ENCODE data around the gene DNAH6.
"Not testable (repeated sequence)": the region's sequence is repeated elsewhere in the genome, so short reads cannot be mapped to it uniquely, and the experiment has no call there.

DNAH6 gene, protein sequence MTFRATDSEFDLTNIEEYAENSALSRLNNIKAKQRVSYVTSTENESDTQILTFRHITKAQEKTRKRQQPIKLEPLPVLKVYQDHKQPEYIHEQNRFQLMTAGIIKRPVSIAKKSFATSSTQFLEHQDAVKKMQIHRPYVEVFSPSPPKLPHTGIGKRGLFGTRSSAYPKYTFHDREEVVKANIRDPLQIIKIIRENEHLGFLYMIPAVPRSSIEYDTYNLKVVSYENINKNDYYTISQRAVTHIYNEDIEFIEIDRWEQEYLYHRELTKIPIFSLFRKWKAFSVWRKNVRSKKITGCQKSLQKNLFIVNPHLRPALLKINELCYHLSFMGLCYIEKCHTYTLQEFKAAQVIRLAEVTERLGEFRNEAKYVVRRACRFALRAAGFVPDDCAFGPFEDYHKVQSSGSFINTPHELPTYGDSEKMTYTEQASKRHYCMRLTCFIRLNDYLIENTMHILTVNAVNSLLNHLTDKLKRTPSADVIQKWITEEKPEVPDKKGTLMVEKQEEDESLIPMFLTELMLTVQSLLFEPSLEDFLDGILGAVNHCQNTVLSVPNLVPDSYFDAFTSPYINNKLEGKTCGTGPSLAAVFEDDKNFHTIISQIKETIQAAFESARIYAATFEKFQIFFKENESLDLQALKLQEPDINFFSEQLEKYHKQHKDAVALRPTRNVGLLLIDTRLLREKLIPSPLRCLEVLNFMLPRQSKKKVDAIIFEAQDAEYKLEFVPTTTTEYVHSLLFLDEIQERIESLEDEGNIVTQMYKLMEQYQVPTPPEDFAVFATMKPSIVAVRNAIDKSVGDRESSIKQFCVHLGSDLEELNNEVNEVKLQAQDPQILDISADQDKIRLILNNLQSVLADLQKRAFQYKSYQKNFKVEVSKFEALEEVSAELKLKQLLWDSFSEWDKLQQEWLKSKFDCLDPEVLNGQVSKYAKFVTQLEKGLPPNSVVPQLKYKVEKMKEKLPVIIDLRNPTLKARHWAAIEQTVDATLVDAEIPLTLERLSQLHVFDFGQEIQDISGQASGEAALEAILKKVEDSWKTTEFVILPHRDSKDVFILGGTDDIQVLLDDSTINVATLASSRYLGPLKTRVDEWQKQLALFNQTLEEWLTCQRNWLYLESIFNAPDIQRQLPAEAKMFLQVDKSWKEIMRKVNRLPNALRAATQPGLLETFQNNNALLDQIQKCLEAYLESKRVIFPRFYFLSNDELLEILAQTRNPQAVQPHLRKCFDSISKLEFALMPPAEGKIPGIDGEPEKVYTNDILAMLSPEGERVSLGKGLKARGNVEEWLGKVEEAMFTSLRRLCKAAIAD (N-terminal part only)

GRCh38 chr2:84516234-84516986, at the start of gene DNAH6:
TSS of gene DNAH6 (plus strand) at chr2:84516498. CDS start at chr2:84517827, 1,329 bp downstream.
- Histone ChIP-seq H3K9me3 (ENCODE audit: insufficient read depth, low read length, severe bottlenecking) (no peaks in the 10 kb centered on the region), H3K4me3 (ENCODE audit: low read depth in 1 of 2, low read length in 2 of 2) (no peak within 1 kb of the TSS), H3K4me1 (ENCODE audit: insufficient read depth, low read length) (no peaks in the 10 kb centered on the region), H4K20me1 (ENCODE audit: insufficient read depth, low read length) (no peaks in the 10 kb centered on the region), H3K79me2 (ENCODE audit: insufficient read depth, low read length) (no peaks in the 10 kb centered on the region), H3K27me3 (ENCODE audit: insufficient read depth, low read length, poor library complexity) (no peaks in the 10 kb centered on the region), H3K36me3 (ENCODE audit: insufficient read depth, low read length) (no peaks in the 10 kb centered on the region), H3K9ac (ENCODE audit: low read depth, low read length) (no peak within 1 kb of the TSS), H2AFZ (ENCODE audit: low read depth, low read length) (no peak within 1 kb of the TSS), H3K4me2 (ENCODE audit: insufficient read depth, low read length) (no peak within 1 kb of the TSS), H3K27ac (ENCODE audit: low read length) (no peak within 1 kb of the TSS)
- no peak for ATAC-seq (ENCODE audit: insufficient read depth, low read depth)
- TF ChIP-seq EZH2 (IDR thresholded peaks at IDR 0.05; ENCODE audit: borderline replicate concordance, low read depth, low read length, severe bottlenecking), result no peak
- no peak for TF ChIP-seq CTCF (IDR thresholded peaks at IDR 0.05; ENCODE audit: borderline replicate concordance, extremely low read depth, low read length, poor library complexity, severe bottlenecking)
- DNase-seq, result no peak

GRCh38 chr2:84467389-84467788, 48.9 kb upstream of the DNAH6 start:
- Histone ChIP-seq H3K9me3 (ENCODE audit: insufficient read depth, low read length, severe bottlenecking) (peaks cover 20% of the 10 kb centered on the region), H3K79me2 (ENCODE audit: insufficient read depth, low read length) (no peaks in the 10 kb centered on the region), H3K9ac (ENCODE audit: low read depth, low read length) (no peak overlapping the region)

DNA sequence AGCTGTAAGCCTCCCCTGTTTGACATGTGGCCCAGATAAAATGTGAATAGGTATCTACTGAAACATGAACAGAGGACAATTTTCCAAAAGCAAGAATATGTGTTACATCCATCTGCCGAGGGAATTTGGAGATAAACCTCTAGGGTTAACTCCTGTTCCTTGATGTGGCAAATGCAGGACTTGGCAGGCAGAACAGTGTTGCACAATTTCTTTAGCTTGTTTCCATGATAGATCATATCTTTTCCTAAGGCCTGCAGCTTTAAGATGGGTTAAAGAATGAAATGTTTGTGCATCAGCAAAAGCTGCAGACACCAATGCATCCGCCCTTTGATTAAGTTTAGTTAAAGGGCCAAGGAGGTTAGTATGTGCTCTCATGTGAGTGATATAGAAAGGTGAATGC, 43.9 kb upstream of the DNAH6 start:
- not testable (repeated sequence) for H3K4me1 ChIP-seq (ENCODE audit: insufficient read depth, low read length); H3K9ac ChIP-seq (ENCODE audit: low read depth, low read length); H2AFZ ChIP-seq (ENCODE audit: low read depth, low read length); H3K4me3 ChIP-seq (ENCODE audit: low read depth in 1 of 2, low read length in 2 of 2); H3K79me2 ChIP-seq (ENCODE audit: insufficient read depth, low read length); H3K4me2 ChIP-seq (ENCODE audit: insufficient read depth, low read length); H3K27me3 ChIP-seq (ENCODE audit: insufficient read depth, low read length, poor library complexity); H4K20me1 ChIP-seq (ENCODE audit: insufficient read depth, low read length); H3K27ac ChIP-seq (ENCODE audit: low read length); ATAC-seq (ENCODE audit: insufficient read depth, low read depth); H3K36me3 ChIP-seq (ENCODE audit: insufficient read depth, low read length); DNase-seq
- peaks cover 14% of the 10 kb centered on the region for H3K9me3 ChIP-seq (ENCODE audit: insufficient read depth, low read length, severe bottlenecking)

More at GRCh38 chr2:84467389-84467788, 48.9 kb upstream of the DNAH6 start:
- H2AFZ ChIP-seq (ENCODE audit: low read depth, low read length), result no peak overlapping the region
- H3K4me1 ChIP-seq (ENCODE audit: insufficient read depth, low read length), result no peaks in the 10 kb centered on the region
- no peaks in the 10 kb centered on the region for H3K27me3 ChIP-seq (ENCODE audit: insufficient read depth, low read length, poor library complexity)
- TF ChIP-seq EZH2 (IDR thresholded peaks at IDR 0.05; ENCODE audit: borderline replicate concordance, low read depth, low read length, severe bottlenecking), result no peak
- no peak for TF ChIP-seq CTCF (IDR thresholded peaks at IDR 0.05; ENCODE audit: borderline replicate concordance, extremely low read depth, low read length, poor library complexity, severe bottlenecking)
- H4K20me1 ChIP-seq (ENCODE audit: insufficient read depth, low read length), result no peaks in the 10 kb centered on the region
- no peak overlapping the region for H3K27ac ChIP-seq (ENCODE audit: low read length)
- no peak for ATAC-seq (ENCODE audit: insufficient read depth, low read depth)
- H3K4me3 ChIP-seq (ENCODE audit: low read depth in 1 of 2, low read length in 2 of 2), result no peak overlapping the region
- no peaks in the 10 kb centered on the region for H3K36me3 ChIP-seq (ENCODE audit: insufficient read depth, low read length)
- H3K4me2 ChIP-seq (ENCODE audit: insufficient read depth, low read length), result no peak overlapping the region
- no peak for DNase-seq

All from DND-41 (cell line).